ENCODE results near the gene VAMP5.

- TF ChIP-seq CTCF (IDR thresholded peaks at IDR 0.05) (no peak), POLR2A (IDR thresholded peaks at IDR 0.05) (no peak)
Measured at GRCh38 chr2:85588645-85589044, 4.4 kb downstream of the VAMP5 start.
